ENCODE data around the gene AHDC1. TPM values are rescaled to one million over a fixed set of nuclear protein-coding genes. Genes with fewer than 3 reads are reported as not detected.

The AHDC1 gene
- total RNA-seq, 1 experiment from 2014 or later: 33.7 TPM

DNA sequence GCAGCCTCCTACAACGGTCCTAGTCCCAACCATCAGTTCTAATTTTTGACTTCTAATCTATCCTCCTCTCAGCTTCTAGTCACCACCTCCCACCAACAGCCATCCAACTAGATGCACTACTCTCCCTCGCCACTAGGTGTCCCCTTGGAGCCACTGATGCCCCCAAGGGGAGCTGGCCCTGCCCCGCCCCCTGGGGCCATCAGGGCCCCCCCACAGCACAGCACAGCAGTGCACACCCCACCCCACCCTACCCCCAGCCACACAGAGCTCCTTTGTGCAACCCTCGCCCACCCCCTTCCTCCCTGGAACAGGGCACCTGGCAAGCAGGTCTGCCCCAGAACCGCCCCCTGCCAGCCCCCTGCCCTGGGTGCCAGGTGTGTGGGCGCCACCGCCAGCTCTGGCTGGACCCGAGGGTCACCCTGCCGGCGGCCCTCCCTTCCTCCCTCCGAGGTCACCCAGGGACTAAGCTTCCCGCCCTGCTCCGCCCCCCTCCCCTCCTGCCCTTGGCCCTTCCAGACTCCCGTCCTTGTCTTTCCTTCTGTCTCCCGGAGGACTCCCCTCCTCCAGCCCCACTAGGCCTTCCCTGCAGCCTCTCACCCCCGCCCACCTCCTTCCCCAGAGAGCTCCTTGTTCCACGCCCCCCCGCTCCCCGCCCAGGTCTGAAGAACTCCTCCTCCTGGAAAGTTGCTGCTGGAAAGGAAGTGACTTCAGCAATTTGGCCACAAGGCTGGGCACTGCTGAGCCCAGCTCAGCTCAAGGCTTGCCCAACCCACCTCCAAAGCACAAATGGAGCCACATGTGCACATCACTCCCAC lies 47.0 kb downstream of the AHDC1 start (continued):
- TF ChIP-seq ZBTB33 (IDR thresholded peaks at IDR 0.05; ENCODE audit: extremely low read depth, insufficient replicate concordance, low read length) (no peak), EGR1 (IDR thresholded peaks at IDR 0.05; ENCODE audit: low read depth) (no peak; the same call in 1 of the 2 replicates), JUND (IDR thresholded peaks at IDR 0.05) (no peak), FOSL1 (IDR thresholded peaks at IDR 0.05; ENCODE audit: low read depth) (no peak), ZFX (IDR thresholded peaks at IDR 0.05) (no peak)

DNA sequence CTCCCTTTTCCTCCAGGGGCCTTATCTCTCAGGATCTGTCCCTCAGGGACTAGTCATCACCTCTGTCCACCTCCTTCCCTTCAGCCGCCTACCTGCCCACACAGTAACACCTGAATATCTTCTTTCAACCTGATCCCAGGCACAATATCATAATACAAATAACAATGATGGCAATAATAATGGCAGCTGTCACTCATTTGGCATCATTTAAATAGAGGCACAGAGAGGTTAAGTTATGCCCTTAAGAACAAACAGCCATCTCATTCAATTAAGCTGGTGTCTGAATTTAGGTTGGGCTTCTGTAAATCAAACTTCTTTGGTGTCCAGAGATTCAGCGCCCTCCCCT lies 47.5 kb downstream of the AHDC1 start:
- POLR2A ChIA-PET: interaction anchor here (0.7 to 2.2 kb wide), 7 partner anchors 12 to 693 kb away, joined by 3 to 8 read pairs (median 7); partner anchors contain the start of genes AHDC1 and WASF2
- Histone ChIP-seq H3K27ac (ENCODE audit: low read depth, low read length) (no peak overlapping the region), H2AFZ (ENCODE audit: low read depth, low read length, poor library complexity, severe bottlenecking) (no peak overlapping the region), H3K9ac (ENCODE audit: low read length) (no peak overlapping the region), H3K79me2 (ENCODE audit: insufficient read depth, low read length) (peaks cover 14% of the 10 kb centered on the region; the same call in 1 of the 2 replicates), H3K27me3 (ENCODE audit: insufficient read depth, low read length) (no peaks in the 10 kb centered on the region), H3K4me1 (ENCODE audit: control insufficient read depth in 1 of 2, insufficient read depth in 2 of 2, low read length in 2 of 2) (peaks cover 23 to 48% of the 10 kb centered on the region in 2 experiments), H3K4me2 (ENCODE audit: low read length) (peak overlapping the region; percentile 77), H3K9me3 (ENCODE audit: control insufficient read depth in 1 of 2, insufficient read depth in 1 of 2, low read depth in 1 of 2, low read length in 2 of 2) (no peaks in the 10 kb centered on the region), H3K4me3 (replicated peaks in 1 of 2; ENCODE audit: low read depth in 1 of 2, low read length in 2 of 2) (no peak overlapping the region), H3K36me3 (ENCODE audit: control insufficient read depth in 1 of 2, insufficient read depth in 2 of 2, low read length in 2 of 2) (peaks cover 2 to 5% of the 10 kb centered on the region in 2 experiments; a peak in 1 of 4 replicates), H3K9me2 (ENCODE audit: insufficient read depth) (no peaks in the 10 kb centered on the region), H4K20me1 (ENCODE audit: insufficient read depth) (no peaks in the 10 kb centered on the region)
- BruUV-seq (replicated peaks): no TSS peak
- intact Hi-C loops (cut with micrococcal nuclease): loop anchor here (1.0 kb wide), 1 partner anchor 48 kb away; the partner anchor contains the start of gene AHDC1
- no peak for ATAC-seq
- CTCF ChIA-PET: interaction anchor here (0.7 to 3.0 kb wide), 32 partner anchors 9 to 511 kb away, joined by 3 to 49 read pairs (median 6); partner anchors contain the start of gene AHDC1
- RAD21 ChIA-PET (ENCODE audit: low non-redundant PET in 1 of 2, low total read pairs in 2 of 2, uncharacterized antibody in 2 of 2, unreplicated experiment in 2 of 2): interaction anchor here (0.7 to 1.9 kb wide), 10 partner anchors 18 to 140 kb away, joined by 3 to 21 read pairs (median 6); partner anchors contain the start of gene AHDC1 (in 2 of the 2)
- TF ChIP-seq JUND (IDR thresholded peaks at IDR 0.05) (no peak), TCF7L2 (IDR thresholded peaks at IDR 0.05; ENCODE audit: borderline replicate concordance, extremely low read depth, insufficient read depth, insufficient read length) (no peak), FOSL1 (IDR thresholded peaks at IDR 0.05; ENCODE audit: low read depth) (no peak), CTCF (IDR thresholded peaks at IDR 0.05 in 2 of 3, conservative IDR thresholded peaks at IDR 0.05 in 1 of 3; ENCODE audit: borderline replicate concordance in 1 of 3, insufficient read depth in 1 of 3, low read depth in 2 of 3, low read length in 2 of 3) (no peak), SP1 (IDR thresholded peaks at IDR 0.05; ENCODE audit: low read depth) (no peak), CBX3 (IDR thresholded peaks at IDR 0.05; ENCODE audit: low read depth) (no peak), EGR1 (IDR thresholded peaks at IDR 0.05; ENCODE audit: low read depth) (no peak), YY1 (IDR thresholded peaks at IDR 0.05; ENCODE audit: extremely low read depth, insufficient replicate concordance, low read depth, low read length) (no peak)
- no peak for DNase-seq (ENCODE audit: low read depth, low spot score)

Data from HCT116 (cell line).